Measurements from ENCODE around the gene KCNIP1. TPM values are rescaled to one million over a fixed set of nuclear protein-coding genes. Genes with fewer than 3 reads are reported as not detected.

KCNIP1 gene
- polyA plus RNA-seq, 3 donors from 2014 or later: not detected

DNA sequence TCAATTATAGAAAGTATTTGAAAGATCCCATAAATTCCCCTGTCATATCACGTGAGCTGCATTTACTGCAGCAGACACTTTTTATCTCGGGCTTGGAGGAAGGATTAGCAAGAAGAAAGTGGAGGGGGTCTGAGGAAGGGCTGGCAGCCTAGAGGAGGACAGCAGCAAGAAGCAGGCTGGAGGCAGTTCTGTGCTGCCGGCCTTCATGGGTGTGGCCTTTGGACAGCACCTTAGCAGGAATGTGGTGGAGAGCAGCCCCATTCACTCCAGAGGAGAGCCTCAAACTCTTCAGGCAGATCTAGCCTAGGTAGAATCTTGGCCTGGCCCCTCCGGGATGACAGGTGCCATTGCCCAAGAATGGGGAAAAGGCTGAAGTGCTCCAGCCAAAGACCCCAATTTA is 189.9 kb downstream of the KCNIP1 start:
- Mint-ChIP-seq H3K36me3 (no peaks in the 10 kb centered on the region), H3K9me3 (peaks cover 0 to 2% (median 0%) of the 10 kb centered on the region in 6 donors), H3K27ac (no peak overlapping the region), H3K27me3 (ENCODE audit: low read depth in 3 of 3) (peaks cover 2 to 15% (median 8%) of the 10 kb centered on the region in 3 donors), H3K4me3 (no peak overlapping the region), H3K4me1 (no peaks in the 10 kb centered on the region)
- DNase-seq: no peak

- no peaks in the 10 kb centered on the region for H3K4me1 Mint-ChIP-seq
- no peak for DNase-seq
- H3K27me3 Mint-ChIP-seq (ENCODE audit: low read depth in 3 of 3): peaks cover 2 to 16% (median 8%) of the 10 kb centered on the region in 3 donors
- H3K9me3 Mint-ChIP-seq: no peaks in the 10 kb centered on the region
- H3K27ac Mint-ChIP-seq: no peak overlapping the region
- no peaks in the 10 kb centered on the region for H3K36me3 Mint-ChIP-seq
- H3K4me3 Mint-ChIP-seq: no peak overlapping the region
Measured at GRCh38 chr5:170694911-170695310, 191.1 kb downstream of the KCNIP1 start.

GRCh38 chr5:170697031-170697430 is 193.2 kb downstream of the KCNIP1 start:
- no peaks in the 10 kb centered on the region for H3K9me3 Mint-ChIP-seq
- no peak overlapping the region for H3K4me3 Mint-ChIP-seq

DNA sequence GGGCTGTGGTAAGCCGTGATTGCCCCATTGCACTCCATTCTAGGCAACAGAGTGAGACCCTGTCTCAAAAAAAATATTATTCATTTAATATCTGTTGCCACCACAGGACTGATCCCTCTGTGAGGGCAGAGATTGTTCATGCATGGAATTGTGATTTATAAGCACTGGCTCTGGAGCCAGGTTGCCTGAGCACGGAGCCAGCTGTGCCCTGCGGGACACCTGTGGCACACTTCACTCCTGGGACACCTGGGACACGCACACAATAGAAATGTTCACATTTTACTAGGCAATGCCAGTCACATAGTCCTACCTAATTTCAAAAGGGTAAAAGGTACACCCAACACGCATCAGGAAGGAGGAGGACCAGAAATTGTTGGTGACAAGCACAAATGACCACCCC is 196.7 kb downstream of the KCNIP1 start:
- Mint-ChIP-seq H3K4me3 (no peak overlapping the region), H3K27ac (no peak overlapping the region), H3K27me3 (ENCODE audit: low read depth in 3 of 3) (peaks cover 2 to 15% (median 7%) of the 10 kb centered on the region in 3 donors), H3K36me3 (no peaks in the 10 kb centered on the region), H3K9me3 (no peaks in the 10 kb centered on the region), H3K4me1 (no peaks in the 10 kb centered on the region)
- DNase-seq: no peak

More at GRCh38 chr5:170697031-170697430, 193.2 kb downstream of the KCNIP1 start:
- no peaks in the 10 kb centered on the region for H3K4me1 Mint-ChIP-seq
- H3K27ac Mint-ChIP-seq: no peak overlapping the region
- no peaks in the 10 kb centered on the region for H3K36me3 Mint-ChIP-seq
- peaks cover 2 to 13% (median 12%) of the 10 kb centered on the region in 3 donors for H3K27me3 Mint-ChIP-seq (ENCODE audit: low read depth in 3 of 3)
- DNase-seq: no peak

DNA sequence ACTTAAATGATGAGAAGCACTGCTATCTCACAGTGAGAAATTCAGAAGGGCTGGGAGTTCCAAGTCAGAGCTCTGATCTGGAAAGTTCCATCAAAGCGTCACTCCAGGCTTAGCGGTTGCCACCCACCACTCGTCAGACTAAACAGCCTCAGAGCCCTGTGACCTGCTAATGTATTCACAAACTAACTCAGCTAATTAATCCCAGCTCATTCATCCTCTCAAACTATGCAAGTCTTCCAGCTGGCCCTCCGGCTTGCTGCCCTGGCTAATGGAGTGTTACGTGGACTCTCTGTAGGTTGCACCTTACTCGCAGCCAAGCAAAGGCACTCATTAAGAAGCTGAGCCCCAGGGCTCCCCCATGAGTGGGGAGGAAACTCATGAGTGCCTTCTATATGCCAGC is 197.5 kb downstream of the KCNIP1 start:
- Mint-ChIP-seq H3K9me3 (no peaks in the 10 kb centered on the region), H3K4me3 (no peak overlapping the region), H3K4me1 (no peaks in the 10 kb centered on the region), H3K27me3 (ENCODE audit: low read depth in 3 of 3) (peaks cover 2 to 12% (median 6%) of the 10 kb centered on the region in 3 donors), H3K36me3 (no peaks in the 10 kb centered on the region), H3K27ac (no peak overlapping the region)
- DNase-seq: no peak

GRCh38 chr5:170704417-170705192 is 200.8 kb downstream of the KCNIP1 start:
- H3K27me3 Mint-ChIP-seq (ENCODE audit: low read depth in 3 of 3): peaks cover 0 to 14% (median 4%) of the 10 kb centered on the region in 3 donors
- H3K4me3 Mint-ChIP-seq: no peak overlapping the region

GRCh38 chr5:170709640-170710039 is 205.8 kb downstream of the KCNIP1 start:
- Mint-ChIP-seq H3K27me3 (ENCODE audit: low read depth in 3 of 3) (peaks cover 2 to 16% (median 7%) of the 10 kb centered on the region in 3 donors), H3K4me1 (no peaks in the 10 kb centered on the region), H3K36me3 (no peaks in the 10 kb centered on the region), H3K27ac (no peak overlapping the region), H3K9me3 (peaks cover 0 to 3% (median 0%) of the 10 kb centered on the region in 6 donors), H3K4me3 (no peak overlapping the region)
- DNase-seq: no peak

More at GRCh38 chr5:170704417-170705192, 200.8 kb downstream of the KCNIP1 start:
- peaks cover 0 to under 1% (median 0%) of the 10 kb centered on the region in 6 donors for H3K9me3 Mint-ChIP-seq
- no peaks in the 10 kb centered on the region for H3K4me1 Mint-ChIP-seq
- no peak overlapping the region for H3K27ac Mint-ChIP-seq
- no peak for DNase-seq
- no peaks in the 10 kb centered on the region for H3K36me3 Mint-ChIP-seq

DNA sequence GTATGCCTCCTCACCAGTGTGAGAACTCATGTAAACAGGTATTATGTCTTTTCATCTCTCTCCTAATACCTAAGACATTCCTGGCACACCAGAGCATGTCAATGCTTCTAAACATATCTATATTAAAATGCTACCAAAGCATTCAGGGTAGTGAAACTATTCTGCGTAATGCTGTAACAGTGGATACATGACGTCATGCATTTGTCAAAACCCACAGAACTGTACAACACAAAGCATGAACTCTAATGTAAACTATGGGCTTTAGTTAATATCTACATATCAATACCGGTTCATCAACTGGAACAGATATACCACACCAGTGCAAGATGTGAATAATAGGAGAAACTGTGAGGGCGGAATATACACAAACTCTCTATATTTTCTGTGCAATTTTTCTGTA is 207.5 kb downstream of the KCNIP1 start:
- H3K9me3 Mint-ChIP-seq: peaks cover 0 to 5% (median 0%) of the 10 kb centered on the region in 6 donors
- H3K27ac Mint-ChIP-seq: no peak overlapping the region
- no peaks in the 10 kb centered on the region for H3K36me3 Mint-ChIP-seq
- H3K4me1 Mint-ChIP-seq: no peaks in the 10 kb centered on the region
- no peak for DNase-seq
- no peak overlapping the region for H3K4me3 Mint-ChIP-seq
- H3K27me3 Mint-ChIP-seq (ENCODE audit: low read depth in 3 of 3): peaks cover 3 to 21% (median 7%) of the 10 kb centered on the region in 3 donors

DNA sequence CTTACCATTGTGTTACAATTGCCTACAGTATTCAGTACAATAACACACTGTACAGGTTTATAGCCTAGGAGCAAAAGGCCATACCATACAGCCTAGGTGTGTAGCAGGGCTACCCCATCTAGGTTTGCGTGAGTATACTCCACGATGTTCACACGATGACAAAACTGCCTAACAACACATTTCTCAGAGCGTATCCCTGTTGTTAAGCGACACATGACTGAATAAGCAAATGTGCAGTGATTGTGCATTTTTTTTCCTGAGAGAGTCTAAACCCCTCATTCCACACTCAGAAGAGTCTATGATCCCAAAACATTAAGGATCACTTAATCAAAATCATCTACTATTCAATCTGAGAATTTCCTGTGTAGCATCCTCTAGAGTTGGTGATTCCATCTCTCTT is 211.3 kb downstream of the KCNIP1 start:
- H3K4me1 Mint-ChIP-seq: no peaks in the 10 kb centered on the region
- H3K4me3 Mint-ChIP-seq: no peak overlapping the region
- no peaks in the 10 kb centered on the region for H3K36me3 Mint-ChIP-seq
- H3K27me3 Mint-ChIP-seq (ENCODE audit: low read depth in 3 of 3): peaks cover 6 to 14% (median 8%) of the 10 kb centered on the region in 3 donors
- DNase-seq: no peak
- peaks cover 0 to 2% (median 0%) of the 10 kb centered on the region in 6 donors for H3K9me3 Mint-ChIP-seq
- no peak overlapping the region for H3K27ac Mint-ChIP-seq

GRCh38 chr5:170716396-170716795 is 212.6 kb downstream of the KCNIP1 start:
- Mint-ChIP-seq H3K4me3 (no peak overlapping the region), H3K27ac (no peak overlapping the region), H3K4me1 (no peaks in the 10 kb centered on the region), H3K9me3 (peaks cover 0 to 2% (median 0%) of the 10 kb centered on the region in 6 donors), H3K36me3 (no peaks in the 10 kb centered on the region), H3K27me3 (ENCODE audit: low read depth in 3 of 3) (peaks cover 5 to 13% (median 7%) of the 10 kb centered on the region in 3 donors)
- no peak for DNase-seq

DNA sequence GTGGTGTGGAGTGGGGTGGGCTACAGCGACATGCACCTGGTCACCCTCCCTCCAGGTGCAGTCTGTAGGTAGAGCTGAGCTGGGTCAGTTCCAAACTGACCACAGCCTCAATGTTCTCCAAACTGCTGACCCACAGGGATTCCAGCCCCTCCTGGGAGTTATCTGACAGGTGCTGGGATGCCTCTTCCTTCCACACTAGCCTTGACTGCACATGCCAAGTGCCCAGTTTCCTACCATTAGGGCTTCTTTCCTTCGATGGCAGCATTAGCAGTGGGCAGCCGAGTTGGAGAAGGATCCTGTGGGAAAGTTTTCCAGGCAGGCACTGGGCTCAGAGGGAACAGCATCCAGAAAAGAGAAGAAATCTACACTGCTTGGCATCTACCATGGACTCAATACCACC is 215.7 kb downstream of the KCNIP1 start:
- no peak overlapping the region for H3K4me3 Mint-ChIP-seq
- peaks cover 7 to 8% (median 7%) of the 10 kb centered on the region in 3 donors for H3K27me3 Mint-ChIP-seq (ENCODE audit: low read depth in 3 of 3)
- H3K27ac Mint-ChIP-seq: no peak overlapping the region
- no peaks in the 10 kb centered on the region for H3K4me1 Mint-ChIP-seq
- H3K36me3 Mint-ChIP-seq: no peaks in the 10 kb centered on the region
- no peak for DNase-seq
- peaks cover 0 to 2% (median 0%) of the 10 kb centered on the region in 6 donors for H3K9me3 Mint-ChIP-seq

- H3K27me3 Mint-ChIP-seq (ENCODE audit: low read depth in 3 of 3): peaks cover 7 to 8% (median 7%) of the 10 kb centered on the region in 3 donors
- no peak overlapping the region for H3K4me3 Mint-ChIP-seq
- no peak overlapping the region for H3K27ac Mint-ChIP-seq
- H3K4me1 Mint-ChIP-seq: no peaks in the 10 kb centered on the region
- H3K9me3 Mint-ChIP-seq: peaks cover 0 to 2% (median 0%) of the 10 kb centered on the region in 6 donors
- DNase-seq: no peak
- no peaks in the 10 kb centered on the region for H3K36me3 Mint-ChIP-seq
Measured at GRCh38 chr5:170720179-170720578, 216.4 kb downstream of the KCNIP1 start.

- H3K27ac Mint-ChIP-seq: no peak overlapping the region
- H3K9me3 Mint-ChIP-seq: peaks cover 0 to under 1% (median 0%) of the 10 kb centered on the region in 6 donors
Measured at GRCh38 chr5:170720984-170721383, 217.2 kb downstream of the KCNIP1 start.

DNA sequence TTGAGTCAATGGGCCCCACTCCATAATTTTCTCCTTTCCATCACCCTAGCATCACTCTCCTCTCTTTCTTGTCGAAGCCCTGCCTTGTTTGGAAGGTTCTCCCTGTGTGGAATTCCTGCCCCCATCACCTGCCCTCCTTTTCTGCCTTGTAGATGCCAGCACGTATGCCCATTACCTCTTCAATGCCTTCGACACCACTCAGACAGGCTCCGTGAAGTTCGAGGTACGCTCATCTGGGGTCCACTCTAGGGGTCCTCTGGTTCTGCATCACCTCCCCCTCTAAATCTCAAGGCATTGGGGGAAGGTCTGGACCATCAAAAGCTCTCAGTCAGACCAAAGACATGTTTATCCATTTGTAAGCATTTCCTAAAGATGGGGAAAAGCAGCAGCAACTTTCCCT is 217.9 kb downstream of the KCNIP1 start:
- DNase-seq: no peak
- Mint-ChIP-seq H3K36me3 (no peaks in the 10 kb centered on the region), H3K27me3 (ENCODE audit: low read depth in 3 of 3) (peaks cover 3 to 8% (median 5%) of the 10 kb centered on the region in 3 donors), H3K4me3 (no peak overlapping the region), H3K9me3 (no peaks in the 10 kb centered on the region), H3K4me1 (no peaks in the 10 kb centered on the region), H3K27ac (no peak overlapping the region)

More at GRCh38 chr5:170720984-170721383, 217.2 kb downstream of the KCNIP1 start:
- DNase-seq: no peak
- Mint-ChIP-seq H3K4me1 (no peaks in the 10 kb centered on the region), H3K4me3 (no peak overlapping the region), H3K27me3 (ENCODE audit: low read depth in 3 of 3) (peaks cover 3 to 10% (median 8%) of the 10 kb centered on the region in 3 donors), H3K36me3 (no peaks in the 10 kb centered on the region)
